ENCODE measurements around the gene SKIC2. TPM values are rescaled to one million over a fixed set of nuclear protein-coding genes. Genes with fewer than 3 reads are reported as not detected.
"Not testable (repeated sequence)": the region's sequence is repeated elsewhere in the genome, so short reads cannot be mapped to it uniquely, and the experiment has no call there.

SKIC2 gene
- polyA plus RNA-seq, 1 donor, result 52.6 TPM

DNA sequence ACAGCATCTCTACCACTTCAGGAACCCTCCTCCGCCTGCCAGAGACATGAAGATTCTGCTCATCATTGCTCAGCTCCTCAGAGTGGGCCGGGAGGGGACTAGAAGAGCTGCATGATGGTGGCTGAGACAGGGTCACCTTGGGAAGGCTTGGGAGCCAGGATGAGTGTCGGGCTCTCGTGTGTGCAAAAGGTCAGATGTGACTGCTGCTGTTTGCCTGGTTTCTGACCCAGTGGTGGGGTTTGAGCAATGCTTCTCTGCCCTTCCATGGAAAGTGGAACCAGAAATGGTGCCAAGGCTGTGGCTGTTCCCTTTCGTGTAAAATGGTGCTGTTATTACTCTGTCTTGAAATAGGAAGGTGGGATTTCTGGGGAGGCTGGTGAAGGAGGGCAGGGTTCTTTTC lies 54.8 kb downstream of the SKIC2 start:
- H3K27me3 ChIP-seq (ENCODE audit: control insufficient read depth, insufficient read depth, low read length); DNase-seq; H3K27ac ChIP-seq (ENCODE audit: low read length); H3K9me3 ChIP-seq (ENCODE audit: control insufficient read depth, low read depth, low read length); H3K4me1 ChIP-seq (ENCODE audit: control insufficient read depth, insufficient read depth, low read length); H3K4me3 ChIP-seq (ENCODE audit: low read length); H3K36me3 ChIP-seq (ENCODE audit: control insufficient read depth, insufficient read depth, low read length): not testable (repeated sequence)
- WGBS (ENCODE audit: insufficient coverage, low lambda C conversion rate), result no CpG with 5 or more reads among the region's 5 CpGs

DNA sequence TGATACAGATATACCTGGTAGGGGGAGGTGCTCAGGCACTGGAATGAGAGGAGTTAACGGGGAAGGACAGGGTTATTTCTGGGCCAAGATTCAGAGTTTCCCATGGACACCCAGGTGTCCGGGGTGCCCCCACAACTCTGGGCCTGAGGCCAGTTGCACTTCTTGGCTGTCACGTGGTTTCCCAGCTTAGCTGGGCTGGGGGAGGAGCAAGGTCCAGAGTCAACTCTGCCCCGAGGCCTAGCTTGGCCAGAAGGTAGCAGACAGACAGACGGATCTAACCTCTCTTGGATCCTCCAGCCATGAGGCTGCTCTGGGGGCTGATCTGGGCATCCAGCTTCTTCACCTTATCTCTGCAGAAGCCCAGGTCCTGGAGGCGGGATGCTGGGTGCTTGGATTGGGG lies 55.6 kb downstream of the SKIC2 start, which contains the start of gene C4B:
Gene C4B, plus strand, starts transcription at position 249 of the 400 bp plus-strand sequence. Its CDS starts 51 bp downstream, at position 300.
- not testable (repeated sequence) for H3K36me3 ChIP-seq (ENCODE audit: control insufficient read depth, insufficient read depth, low read length); H3K9me3 ChIP-seq (ENCODE audit: control insufficient read depth, low read depth, low read length); H3K4me1 ChIP-seq (ENCODE audit: control insufficient read depth, insufficient read depth, low read length); DNase-seq; H3K4me3 ChIP-seq (ENCODE audit: low read length); H3K27ac ChIP-seq (ENCODE audit: low read length); H3K27me3 ChIP-seq (ENCODE audit: control insufficient read depth, insufficient read depth, low read length)
- no CpG with 5 or more reads among the region's 6 CpGs for WGBS (ENCODE audit: insufficient coverage, low lambda C conversion rate)

Other genes with a start within 250 kb of the SKIC2 start
- gene LY6G6D, start 243.8 kb upstream of the SKIC2 start, polyA plus RNA-seq, result 0.19 TPM
- 0.25 TPM for gene LY6G6C, start 237.4 kb upstream of the SKIC2 start, polyA plus RNA-seq
- gene MPIG6B, start 235.8 kb upstream of the SKIC2 start, polyA plus RNA-seq, result 0.88 TPM
- 82.6 TPM for gene DDAH2, start 229.9 kb upstream of the SKIC2 start, polyA plus RNA-seq
- gene CLIC1, start 222.6 kb upstream of the SKIC2 start, polyA plus RNA-seq, result 486 TPM
- 51.0 TPM for gene MSH5, start 219.2 kb upstream of the SKIC2 start, polyA plus RNA-seq
- 15.0 TPM for gene SAPCD1, start 196.5 kb upstream of the SKIC2 start, polyA plus RNA-seq
- 10.1 TPM for gene VWA7, start 181.8 kb upstream of the SKIC2 start, polyA plus RNA-seq
- 34.2 TPM for gene VARS1, start 163.4 kb upstream of the SKIC2 start, polyA plus RNA-seq
- 51.4 TPM for gene LSM2, start 152.2 kb upstream of the SKIC2 start, polyA plus RNA-seq
- 2.8 TPM for gene HSPA1L, start 143.9 kb upstream of the SKIC2 start, polyA plus RNA-seq
- 115 TPM for gene HSPA1A, start 143.6 kb upstream of the SKIC2 start, polyA plus RNA-seq
- gene HSPA1B, start 131.4 kb upstream of the SKIC2 start, polyA plus RNA-seq, result 241 TPM
- 174 TPM for gene NEU1, start 96.4 kb upstream of the SKIC2 start, polyA plus RNA-seq
- 157 TPM for gene SLC44A4, start 80.2 kb upstream of the SKIC2 start, polyA plus RNA-seq
- 50.5 TPM for gene EHMT2, start 61.5 kb upstream of the SKIC2 start, polyA plus RNA-seq
- 11.8 TPM for gene ZBTB12, start 57.1 kb upstream of the SKIC2 start, polyA plus RNA-seq
- gene C2, start 31.5 kb upstream of the SKIC2 start, polyA plus RNA-seq, result 9.3 TPM
- gene CFB, start 13.1 kb upstream of the SKIC2 start, polyA plus RNA-seq, result 37.1 TPM
- 77.7 TPM for gene NELFE, start 204 bp upstream of the SKIC2 start, polyA plus RNA-seq
- 20.0 TPM for gene DXO, start 13.0 kb downstream of the SKIC2 start, polyA plus RNA-seq
- 92.9 TPM for gene C4A, start 22.9 kb downstream of the SKIC2 start, polyA plus RNA-seq
- 91.2 TPM for gene C4B, start 55.6 kb downstream of the SKIC2 start, polyA plus RNA-seq
- 1.5 TPM for gene CYP21A2, start 79.2 kb downstream of the SKIC2 start, polyA plus RNA-seq
- gene TNXB, start 150.2 kb downstream of the SKIC2 start, polyA plus RNA-seq, result 17.5 TPM
- 84.4 TPM for gene ATF6B, start 169.1 kb downstream of the SKIC2 start, polyA plus RNA-seq
- gene FKBPL, start 171.1 kb downstream of the SKIC2 start, polyA plus RNA-seq, result 5.1 TPM
- 5.3 TPM for gene PRRT1, start 192.8 kb downstream of the SKIC2 start, polyA plus RNA-seq
- gene PPT2, start 195.0 kb downstream of the SKIC2 start, polyA plus RNA-seq, result 31.0 TPM
- gene EGFL8, start 205.4 kb downstream of the SKIC2 start, polyA plus RNA-seq, result 29.1 TPM
- 109 TPM for gene AGPAT1, start 216.9 kb downstream of the SKIC2 start, polyA plus RNA-seq
- gene RNF5, start 219.2 kb downstream of the SKIC2 start, polyA plus RNA-seq, result 85.7 TPM
- 14.9 TPM for gene AGER, start 225.1 kb downstream of the SKIC2 start, polyA plus RNA-seq
- gene PBX2, start 231.0 kb downstream of the SKIC2 start, polyA plus RNA-seq, result 125 TPM
- gene GPSM3, start 233.5 kb downstream of the SKIC2 start, polyA plus RNA-seq, result 14.3 TPM

All from large intestine (tissue), 3 donors.